ENCODE results near the gene PPP2R2C.

Gene PPP2R2C

GRCh38 chr4:6331018-6331417 lies 141.4 kb downstream of the PPP2R2C start:
- ATAC-seq (ENCODE audit: low read depth) = no peak
- H3K4me1 ChIP-seq (ENCODE audit: insufficient read depth, poor library complexity, severe bottlenecking) = no peaks in the 10 kb centered on the region
- peak; percentile 26 for TF ChIP-seq CTCF (IDR thresholded peaks at IDR 0.05; ENCODE audit: poor library complexity, severe bottlenecking)
- H3K27me3 ChIP-seq (ENCODE audit: insufficient read depth, poor library complexity, severe bottlenecking) = no peaks in the 10 kb centered on the region
- H3K9me3 ChIP-seq (ENCODE audit: severe bottlenecking) = no peaks in the 10 kb centered on the region
- H3K4me3 ChIP-seq (ENCODE audit: severe bottlenecking) = no peak overlapping the region
- no peaks in the 10 kb centered on the region for H3K36me3 ChIP-seq (ENCODE audit: low read depth)
- no peak for DNase-seq (ENCODE audit: low spot score)
- H3K27ac ChIP-seq (ENCODE audit: poor library complexity, severe bottlenecking) = no peak overlapping the region

- Histone ChIP-seq H3K4me3 (ENCODE audit: severe bottlenecking) (no peak overlapping the region), H3K4me1 (ENCODE audit: insufficient read depth, poor library complexity, severe bottlenecking) (no peaks in the 10 kb centered on the region), H3K36me3 (ENCODE audit: low read depth) (no peaks in the 10 kb centered on the region), H3K9me3 (ENCODE audit: severe bottlenecking) (no peaks in the 10 kb centered on the region), H3K27ac (ENCODE audit: poor library complexity, severe bottlenecking) (no peak overlapping the region), H3K27me3 (ENCODE audit: insufficient read depth, poor library complexity, severe bottlenecking) (no peaks in the 10 kb centered on the region)
- DNase-seq (ENCODE audit: low spot score) (no peak), ATAC-seq (ENCODE audit: low read depth) (no peak)
- TF ChIP-seq CTCF (IDR thresholded peaks at IDR 0.05; ENCODE audit: poor library complexity, severe bottlenecking) = no peak
Observed at GRCh38 chr4:6330384-6330767, 142.0 kb downstream of the PPP2R2C start.

GRCh38 chr4:6329478-6330383 lies 142.7 kb downstream of the PPP2R2C start:
- H3K27ac ChIP-seq (ENCODE audit: poor library complexity, severe bottlenecking) = no peak overlapping the region

GRCh38 chr4:6328526-6328925 lies 143.9 kb downstream of the PPP2R2C start:
- ATAC-seq (ENCODE audit: low read depth) = no peak
- no peaks in the 10 kb centered on the region for H3K4me1 ChIP-seq (ENCODE audit: insufficient read depth, poor library complexity, severe bottlenecking)

More at GRCh38 chr4:6329478-6330383, 142.7 kb downstream of the PPP2R2C start:
- DNase-seq (ENCODE audit: low spot score) (no peak), ATAC-seq (ENCODE audit: low read depth) (no peak)
- TF ChIP-seq CTCF (IDR thresholded peaks at IDR 0.05; ENCODE audit: poor library complexity, severe bottlenecking) = no peak
- no peak overlapping the region for H3K4me3 ChIP-seq (ENCODE audit: severe bottlenecking)
- no peaks in the 10 kb centered on the region for H3K36me3 ChIP-seq (ENCODE audit: low read depth)
- no peaks in the 10 kb centered on the region for H3K27me3 ChIP-seq (ENCODE audit: insufficient read depth, poor library complexity, severe bottlenecking)
- H3K9me3 ChIP-seq (ENCODE audit: severe bottlenecking) = no peaks in the 10 kb centered on the region
- H3K4me1 ChIP-seq (ENCODE audit: insufficient read depth, poor library complexity, severe bottlenecking) = no peaks in the 10 kb centered on the region

More at GRCh38 chr4:6328526-6328925, 143.9 kb downstream of the PPP2R2C start:
- no peak overlapping the region for H3K4me3 ChIP-seq (ENCODE audit: severe bottlenecking)
- DNase-seq (ENCODE audit: low spot score) = no peak
- H3K27ac ChIP-seq (ENCODE audit: poor library complexity, severe bottlenecking) = no peak overlapping the region
- H3K27me3 ChIP-seq (ENCODE audit: insufficient read depth, poor library complexity, severe bottlenecking) = no peaks in the 10 kb centered on the region
- H3K36me3 ChIP-seq (ENCODE audit: low read depth) = no peaks in the 10 kb centered on the region
- H3K9me3 ChIP-seq (ENCODE audit: severe bottlenecking) = no peaks in the 10 kb centered on the region
- TF ChIP-seq CTCF (IDR thresholded peaks at IDR 0.05; ENCODE audit: poor library complexity, severe bottlenecking) = no peak
